Right lobe of liver (tissue), 6 donors: Measurements from ENCODE around the gene TMEM225. TPM values are rescaled to one million over a fixed set of nuclear protein-coding genes. Genes with fewer than 3 reads are reported as not detected.

Experiments
- ATAC-seq, 4 donors: fragments of 200-7000 bp; cut with Tn5 transposase; one replicate each; pipeline ENCODE4 v1.9.1; 2020; ENCODE audit warnings: mild to moderate bottlenecking in 4 of 4, moderate library complexity in 4 of 4
- DNase-seq, 3 donors: peaks; one replicate each; pipeline ENCODE4 v3.0.0-alpha.2; 2020
- H3K27ac ChIP-seq, 3 donors: fragments of 200-600 bp; one replicate each; pipeline ENCODE4 v1.8.0; 2022
- H3K27me3 ChIP-seq, 2 donors: fragments of 200-600 bp; one replicate each; pipeline ENCODE4 v1.8.0; 2022
- H3K36me3 ChIP-seq, 4 donors: fragments of 200-600 bp; sonication (generic) in 1 of 4; one replicate each; pipeline versions ENCODE4 v1.5.1 to v1.8.0; 2017 to 2022; ENCODE audit warnings: control low read depth in 1 of 4
- H3K4me1 ChIP-seq, 4 donors: fragments of 200-600 bp; sonication (generic) in 1 of 4; one replicate each; pipeline versions ENCODE4 v1.5.1 to v1.8.0; 2017 to 2022; ENCODE audit warnings: control low read depth in 1 of 4
- H3K4me3 ChIP-seq, 3 donors: fragments of 200-600 bp; one replicate each; pipeline ENCODE4 v1.8.0; 2022
- H3K9me3 ChIP-seq, 4 donors: fragments of 200-600 bp; sonication (generic) in 1 of 4; one replicate each; pipeline versions ENCODE4 v1.5.1 to v1.8.0; 2017 to 2022; ENCODE audit warnings: control low read depth in 1 of 4
- CTCF ChIP-seq, 4 donors: fragments of 200-600 bp in 3 of 4; fragments of 450-650 bp in 1 of 4; IDR thresholded peaks; one replicate each; pipeline versions ENCODE4 v1.5.1 to v1.8.0; 2016 to 2022; ENCODE audit warnings: antibody characterized with exemption in 4 of 4, mild to moderate bottlenecking in 2 of 4
- POLR2A ChIP-seq: fragments of 450-650 bp; IDR thresholded peaks from one replicate; pipeline ENCODE4 v1.6.1; 2017; ENCODE audit warnings: antibody characterized with exemption, mild to moderate bottlenecking
- WGBS: methylation state at CpG from one replicate; pipeline ENCODE4 v1.1.6; 2018; ENCODE audit warnings: low coverage, low lambda C conversion rate; ENCODE audit not compliant: insufficient coverage; ENCODE audit errors: missing lambda C conversion rate; 5-methylcytosine and 5-hydroxymethylcytosine counted together
- intact Hi-C, 2 donors: fragments of 100-400 bp; cut with DNase I; formaldehyde crosslinking; loops; one replicate each; pipeline versions ENCODE4 v1.11.2 to v1.14.1; 2022
- total RNA-seq, 6 experiments: library from RNA; depleted of rRNA in 2 of 6; stranded (reverse); fragments of >200 nt in 2 of 6; fragmentation: NEBNext Ultra II Directional in 3 of 6; extraction: Animal tissue kit (Norgen Biotek cat#: 25700) in 3 of 6; gene quantifications; one replicate each; pipeline versions ENCODE4 v1.1.0 to v1.2.4, GENCODE V29; 2016 to 2023
- donor health status: DM: no; HTN: yes; CAD: no.
- donor health status: DM: no; HTN: no; CAD: no.
- donor health status: DM: no; HTN: no; CAD: no.
- donor health status: DM: no; HTN: yes; CAD: no.
- donor health status: DM: no; HTN: yes; CAD: no.

TMEM225 gene
- total RNA-seq, 6 experiments from 2014 or later, result not detected

- no peaks in the 10 kb centered on the region for H3K9me3 ChIP-seq
- H3K36me3 ChIP-seq, result no peaks in the 10 kb centered on the region
- TF ChIP-seq POLR2A (no peak), CTCF (IDR thresholded peaks at IDR 0.05) (no peak)
- intact Hi-C loops, result no loop called here
- no peaks in the 10 kb centered on the region for H3K27me3 ChIP-seq
- ATAC-seq (no peak), DNase-seq (no peak)
- no peak overlapping the region for H3K4me3 ChIP-seq
- no peak overlapping the region for H3K27ac ChIP-seq
- no peaks in the 10 kb centered on the region for H3K4me1 ChIP-seq
These were observed 33.1 kb downstream of the TMEM225 start for GRCh38 chr11:123852321-123852720.

GRCh38 chr11:123851110-123851509 is 34.4 kb downstream of the TMEM225 start:
- H3K4me1 ChIP-seq, result no peaks in the 10 kb centered on the region
- DNase-seq (no peak), ATAC-seq (no peak)
- H3K9me3 ChIP-seq, result no peaks in the 10 kb centered on the region
- H3K27ac ChIP-seq, result no peak overlapping the region
- TF ChIP-seq CTCF (IDR thresholded peaks at IDR 0.05) (no peak), POLR2A (no peak)
- H3K27me3 ChIP-seq, result no peaks in the 10 kb centered on the region
- WGBS, result no CpG with 5 or more reads among the region's 4 CpGs
- H3K36me3 ChIP-seq, result no peaks in the 10 kb centered on the region
- intact Hi-C loops, result no loop called here
- H3K4me3 ChIP-seq, result no peak overlapping the region

- WGBS, result 52% methylated on average over 6 of the region's 6 CpGs
These were observed 44.3 kb downstream of the TMEM225 start for GRCh38 chr11:123841174-123841573.

GRCh38 chr11:123839131-123839530 is 46.3 kb downstream of the TMEM225 start:
- no peak overlapping the region for H3K4me3 ChIP-seq
- 60% methylated on average over 5 of the region's 5 CpGs for WGBS
- intact Hi-C loops, result no loop called here
- TF ChIP-seq CTCF (IDR thresholded peaks at IDR 0.05), result no peak
- TF ChIP-seq POLR2A, result no peak
- no peak for ATAC-seq
- no peaks in the 10 kb centered on the region for H3K27me3 ChIP-seq
- no peak for DNase-seq
- no peak overlapping the region for H3K27ac ChIP-seq
- H3K36me3 ChIP-seq, result no peaks in the 10 kb centered on the region
- H3K9me3 ChIP-seq, result no peaks in the 10 kb centered on the region
- no peaks in the 10 kb centered on the region for H3K4me1 ChIP-seq

More at GRCh38 chr11:123841174-123841573, 44.3 kb downstream of the TMEM225 start:
- intact Hi-C loops, result no loop called here
- Histone ChIP-seq H3K9me3 (no peaks in the 10 kb centered on the region), H3K4me3 (no peak overlapping the region), H3K4me1 (no peaks in the 10 kb centered on the region), H3K36me3 (no peaks in the 10 kb centered on the region), H3K27ac (no peak overlapping the region), H3K27me3 (no peaks in the 10 kb centered on the region)
- ATAC-seq (no peak), DNase-seq (no peak)
- TF ChIP-seq POLR2A (no peak), CTCF (IDR thresholded peaks at IDR 0.05) (no peak)

GRCh38 chr11:123838659-123839058 is 46.8 kb downstream of the TMEM225 start:
- H3K27me3 ChIP-seq, result no peaks in the 10 kb centered on the region
- no peak for TF ChIP-seq CTCF (IDR thresholded peaks at IDR 0.05)
- TF ChIP-seq POLR2A, result no peak
- H3K27ac ChIP-seq, result no peak overlapping the region
- H3K36me3 ChIP-seq, result no peaks in the 10 kb centered on the region
- H3K4me3 ChIP-seq, result no peak overlapping the region
- ATAC-seq (no peak), DNase-seq (no peak)
- no peaks in the 10 kb centered on the region for H3K9me3 ChIP-seq
- intact Hi-C loops, result no loop called here
- H3K4me1 ChIP-seq, result no peaks in the 10 kb centered on the region
- 27% methylated on average over 1 of the region's 1 CpG for WGBS
